Stimulated activated memory B cell treated with anti-CD40 and anti-IgM and Interleukin-4, amounts not matched to agents 10 μg/mL and 1 μg/mL and 100 μg/mL, for 72 hours (primary cell): ENCODE results near the gene ARHGAP19.

Experiments used
- ATAC-seq: fragments of 150-1000 bp; cut with Tn5 transposase; 2 replicates; pipeline ENCODE4 v1.10.0; 2021
- H3K27ac Mint-ChIP-seq: one replicate; pipeline ENCODE4 v1.8.0; 2022; ENCODE audit warnings: mild to moderate bottlenecking, mixed read lengths
- H3K27me3 Mint-ChIP-seq: one replicate; pipeline ENCODE4 v1.8.0; 2022; ENCODE audit warnings: mixed read lengths
- H3K36me3 Mint-ChIP-seq: one replicate; pipeline ENCODE4 v1.8.0; 2022; ENCODE audit warnings: mixed read lengths
- H3K4me1 Mint-ChIP-seq: one replicate; pipeline ENCODE4 v1.8.0; 2022; ENCODE audit warnings: mixed read lengths
- H3K4me3 Mint-ChIP-seq: one replicate; pipeline ENCODE4 v1.8.0; 2022; ENCODE audit warnings: mild to moderate bottlenecking, moderate library complexity, mixed read lengths
- H3K9me3 Mint-ChIP-seq: one replicate; pipeline ENCODE4 v1.8.0; 2022; ENCODE audit warnings: mixed read lengths

ARHGAP19 gene

DNA sequence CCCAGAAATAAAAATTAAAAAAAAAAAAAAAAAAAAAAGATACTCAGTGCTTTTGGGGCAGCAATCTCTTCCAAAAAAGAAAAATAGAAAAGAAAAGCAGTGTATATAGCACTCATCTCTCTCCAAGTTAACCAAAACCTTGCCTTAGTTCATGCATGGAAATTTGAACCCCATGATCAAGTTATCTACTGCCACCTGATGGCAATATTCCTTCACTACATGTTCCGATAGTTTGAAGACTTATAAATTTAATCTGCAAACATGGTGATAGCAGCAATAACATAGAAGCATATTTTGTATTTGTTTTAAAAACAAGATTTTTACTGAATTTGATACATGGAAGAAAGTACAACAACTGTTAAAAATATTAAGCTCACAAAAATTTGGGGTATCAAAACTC lies 58.0 kb downstream of the ARHGAP19 start:
- no peaks in the 10 kb centered on the region for H3K27me3 Mint-ChIP-seq
- peaks cover 21% of the 10 kb centered on the region for H3K36me3 Mint-ChIP-seq
- no peak overlapping the region for H3K4me3 Mint-ChIP-seq
- H3K27ac Mint-ChIP-seq: no peak overlapping the region
- no peaks in the 10 kb centered on the region for H3K9me3 Mint-ChIP-seq
- no peak for ATAC-seq
- H3K4me1 Mint-ChIP-seq: no peaks in the 10 kb centered on the region

DNA sequence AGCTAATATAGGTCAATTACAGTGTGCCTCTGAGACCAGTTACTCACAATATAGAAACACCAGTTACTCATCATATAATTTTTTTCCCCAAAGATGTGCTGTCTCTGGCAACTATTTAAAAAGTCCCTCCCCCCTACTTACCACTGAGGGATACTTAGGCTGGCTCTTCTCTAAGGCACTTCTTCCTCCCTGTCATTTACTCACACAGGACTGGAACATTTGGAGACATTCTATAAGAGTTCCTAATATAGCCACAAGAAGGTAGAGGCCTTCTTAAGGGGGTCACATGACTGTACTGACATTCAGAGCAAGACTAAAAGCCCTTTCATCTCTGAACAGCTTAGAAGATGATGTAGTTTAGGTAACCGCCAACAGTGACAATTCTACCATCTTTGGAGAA lies 62.3 kb downstream of the ARHGAP19 start:
- no peak for ATAC-seq

DNA sequence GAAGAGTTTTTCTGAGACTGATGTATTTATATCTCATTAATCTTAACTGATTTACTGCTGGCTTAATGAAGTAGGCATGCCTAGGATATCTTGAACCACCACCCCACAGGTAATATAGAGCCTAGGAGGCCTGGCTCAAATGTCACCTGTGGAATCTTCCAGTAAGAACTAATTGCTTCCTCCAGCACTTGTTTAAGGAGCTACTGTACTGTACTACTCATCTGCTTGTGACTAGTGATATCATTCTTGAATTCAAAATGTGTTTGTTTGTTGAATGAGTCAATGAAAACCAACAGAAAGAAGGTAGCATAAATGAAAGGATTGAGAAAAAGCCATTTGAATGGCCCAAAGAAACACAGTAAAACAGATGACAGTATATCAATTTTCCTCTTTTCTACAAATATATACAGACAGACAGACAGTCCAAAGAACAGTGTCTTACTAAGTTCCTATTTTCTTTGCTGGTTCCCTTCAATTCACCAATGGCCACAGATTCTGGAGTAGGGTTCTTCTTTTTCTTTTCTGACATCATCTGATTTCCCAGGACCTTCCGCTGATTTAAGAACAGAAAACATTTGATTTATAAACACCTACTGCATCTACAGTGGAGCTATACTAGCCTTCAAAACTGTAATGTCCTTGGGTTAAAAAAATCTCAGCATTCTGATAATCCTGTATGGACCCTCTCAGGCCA lies 63.0 kb downstream of the ARHGAP19 start:
- Mint-ChIP-seq H3K36me3 (peaks cover 48% of the 10 kb centered on the region), H3K27me3 (no peaks in the 10 kb centered on the region), H3K27ac (no peak overlapping the region), H3K4me3 (no peak overlapping the region), H3K9me3 (no peaks in the 10 kb centered on the region), H3K4me1 (no peaks in the 10 kb centered on the region)
- no peak for ATAC-seq

More for the DNA sequence above, 62.3 kb downstream of the ARHGAP19 start:
- Mint-ChIP-seq H3K27me3 (no peaks in the 10 kb centered on the region), H3K36me3 (peaks cover 44% of the 10 kb centered on the region), H3K4me1 (no peaks in the 10 kb centered on the region), H3K9me3 (no peaks in the 10 kb centered on the region), H3K27ac (no peak overlapping the region), H3K4me3 (no peak overlapping the region)

DNA sequence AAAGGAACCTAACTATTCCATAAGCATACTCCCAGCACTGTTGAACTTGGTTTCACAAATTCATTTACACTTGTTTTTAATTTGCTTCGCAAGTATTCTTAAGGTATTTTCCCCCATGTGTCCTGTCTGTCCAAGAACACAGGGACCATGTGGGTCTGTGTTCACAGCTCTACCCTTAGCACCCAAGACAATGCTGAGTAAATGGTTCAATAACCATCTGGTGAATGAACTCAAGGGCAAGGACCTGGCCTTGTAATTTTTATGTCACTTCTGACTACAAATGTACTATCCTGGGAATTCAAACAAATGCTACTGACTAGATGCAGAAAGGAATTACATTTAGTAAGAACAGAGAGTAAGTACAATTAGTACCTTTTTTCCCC lies 63.7 kb downstream of the ARHGAP19 start:
- H3K27me3 Mint-ChIP-seq: no peaks in the 10 kb centered on the region
- H3K27ac Mint-ChIP-seq: no peak overlapping the region

DNA sequence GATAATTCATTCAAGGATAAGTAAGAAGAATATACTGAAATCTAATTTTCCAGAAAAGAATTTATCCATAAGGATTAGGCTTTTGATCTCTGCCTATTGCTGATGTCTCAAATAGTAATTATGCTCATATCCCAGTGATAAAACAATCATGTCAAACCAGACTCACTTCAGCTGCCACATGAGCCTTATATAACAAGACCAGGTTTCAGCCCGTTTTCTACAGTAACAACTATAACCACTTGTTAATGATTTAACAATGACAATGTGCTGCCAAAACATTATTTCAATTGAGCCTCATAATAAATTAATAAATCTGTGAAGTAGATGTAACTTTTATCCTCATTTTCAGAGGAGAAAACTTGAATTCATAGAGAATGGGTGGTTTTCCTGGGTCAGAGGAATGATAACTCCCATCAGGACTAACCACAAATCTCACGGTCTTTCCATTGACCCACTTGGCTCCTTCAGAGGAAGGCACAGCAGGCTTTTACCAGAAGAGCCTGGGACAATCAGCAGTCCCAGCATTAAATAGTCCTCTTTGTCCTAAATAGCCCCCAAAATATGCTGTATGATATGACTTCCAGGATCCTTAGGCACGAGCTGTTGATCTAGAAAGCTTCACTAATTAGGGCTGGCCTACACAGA lies 64.2 kb downstream of the ARHGAP19 start:
- H3K4me3 Mint-ChIP-seq: no peak overlapping the region

More for the DNA sequence above, 63.7 kb downstream of the ARHGAP19 start:
- no peak for ATAC-seq
- H3K36me3 Mint-ChIP-seq: peaks cover 53% of the 10 kb centered on the region
- no peaks in the 10 kb centered on the region for H3K9me3 Mint-ChIP-seq
- H3K4me1 Mint-ChIP-seq: no peaks in the 10 kb centered on the region
- no peak overlapping the region for H3K4me3 Mint-ChIP-seq

DNA sequence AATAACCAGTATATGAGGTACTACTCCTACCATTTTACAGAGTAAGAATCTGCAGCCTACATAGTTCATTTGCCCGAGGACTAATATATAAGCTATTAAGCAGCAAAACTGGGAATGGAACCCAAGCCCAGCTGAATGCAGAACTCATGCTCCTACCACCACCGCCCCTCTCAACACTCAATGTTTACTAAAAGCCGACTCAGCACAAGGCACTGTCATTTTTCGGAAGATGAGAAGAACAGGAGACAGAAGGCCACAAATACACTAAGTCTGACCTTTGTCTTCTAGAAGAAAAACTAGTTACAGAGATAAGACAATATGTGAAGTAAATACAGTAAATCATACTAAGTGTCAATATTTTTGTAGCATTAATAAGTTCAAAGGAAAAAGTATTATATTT lies 66.0 kb downstream of the ARHGAP19 start:
- H3K4me1 Mint-ChIP-seq: no peaks in the 10 kb centered on the region
- H3K27me3 Mint-ChIP-seq: no peaks in the 10 kb centered on the region
- no peak for ATAC-seq
- no peak overlapping the region for H3K4me3 Mint-ChIP-seq
- no peaks in the 10 kb centered on the region for H3K9me3 Mint-ChIP-seq
- H3K27ac Mint-ChIP-seq: no peak overlapping the region
- peaks cover 51% of the 10 kb centered on the region for H3K36me3 Mint-ChIP-seq

More for the DNA sequence above, 64.2 kb downstream of the ARHGAP19 start:
- Mint-ChIP-seq H3K36me3 (peaks cover 54% of the 10 kb centered on the region), H3K9me3 (no peaks in the 10 kb centered on the region), H3K27me3 (no peaks in the 10 kb centered on the region), H3K27ac (no peak overlapping the region), H3K4me1 (no peaks in the 10 kb centered on the region)
- no peak for ATAC-seq

DNA sequence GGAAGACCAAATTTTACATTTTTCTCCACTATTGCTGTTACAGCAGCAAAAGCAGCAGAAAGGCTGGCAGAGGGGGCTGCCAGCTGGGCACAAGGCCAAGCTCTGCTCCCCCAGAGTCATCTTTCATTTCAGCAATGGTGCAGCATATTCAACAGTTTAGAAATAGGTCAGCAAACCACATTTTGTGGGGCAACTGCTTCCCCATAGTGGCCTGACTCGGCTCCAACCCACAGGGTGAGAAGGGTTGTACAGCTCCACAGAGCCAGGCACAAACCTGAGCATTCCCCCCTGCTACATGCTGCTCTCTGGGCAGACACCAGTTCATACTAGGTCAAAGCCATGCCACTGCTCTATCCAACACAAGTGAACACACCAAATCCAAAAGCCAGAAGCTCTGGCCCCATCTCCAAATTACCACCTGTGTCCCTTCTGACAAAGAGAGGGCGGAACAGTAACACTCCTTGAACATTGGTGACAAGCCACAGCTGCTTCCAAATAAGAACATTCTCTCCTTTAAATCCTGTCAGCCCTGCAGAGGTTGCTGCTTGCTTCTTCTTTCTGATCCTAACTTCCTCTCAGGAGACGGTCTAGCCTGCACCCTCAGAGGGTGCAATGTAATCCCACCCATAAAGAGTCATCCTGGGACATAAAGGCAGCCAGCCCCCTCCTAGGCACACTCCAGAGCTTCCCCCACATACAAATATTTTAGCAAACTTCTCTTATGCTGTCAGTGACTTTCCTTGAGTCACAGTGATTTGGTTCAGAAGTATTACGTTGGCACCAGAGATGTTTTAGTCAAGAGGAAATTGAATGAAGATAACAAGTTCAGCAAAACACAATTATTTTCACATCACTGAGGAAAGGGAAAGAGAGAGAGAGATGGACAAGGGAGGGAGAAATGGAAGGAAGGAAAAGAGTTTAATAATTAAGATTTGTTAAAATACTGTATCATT lies 67.7 kb downstream of the ARHGAP19 start:
- Mint-ChIP-seq H3K27ac (no peak overlapping the region), H3K36me3 (peaks cover 48% of the 10 kb centered on the region), H3K27me3 (no peaks in the 10 kb centered on the region), H3K9me3 (no peaks in the 10 kb centered on the region), H3K4me3 (no peak overlapping the region), H3K4me1 (no peaks in the 10 kb centered on the region)
- ATAC-seq: no peak

DNA sequence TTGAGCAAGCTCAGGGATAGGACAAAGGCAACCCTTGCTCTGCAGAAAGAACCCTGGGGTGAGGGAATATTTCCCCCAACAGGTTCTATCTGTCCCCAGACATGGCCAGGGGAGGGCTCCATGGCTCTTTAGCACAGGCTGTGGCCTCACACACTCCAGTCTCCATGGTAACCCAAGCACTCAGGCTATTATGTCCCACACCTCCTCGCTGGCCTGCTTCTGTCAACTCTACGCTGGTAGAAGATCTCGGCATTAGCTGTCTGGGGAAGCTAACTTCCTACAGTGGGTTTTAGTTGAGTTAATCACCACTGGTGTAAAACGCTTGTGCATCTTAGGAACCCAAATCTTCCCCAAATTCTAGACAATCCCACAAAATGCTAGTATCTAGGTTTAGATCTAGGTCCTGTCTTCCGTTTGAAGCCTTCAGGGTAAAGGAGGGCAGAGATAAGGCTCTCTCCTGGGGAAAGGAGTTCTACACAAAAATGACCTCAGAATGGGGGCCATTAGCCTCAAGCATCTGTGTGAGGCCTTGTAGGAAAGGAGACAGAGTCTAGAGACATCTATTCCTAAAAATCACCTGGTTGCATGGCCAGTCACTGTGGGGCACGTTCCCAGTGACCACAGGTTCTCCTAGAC lies 70.0 kb downstream of the ARHGAP19 start:
- no peak overlapping the region for H3K27ac Mint-ChIP-seq

DNA sequence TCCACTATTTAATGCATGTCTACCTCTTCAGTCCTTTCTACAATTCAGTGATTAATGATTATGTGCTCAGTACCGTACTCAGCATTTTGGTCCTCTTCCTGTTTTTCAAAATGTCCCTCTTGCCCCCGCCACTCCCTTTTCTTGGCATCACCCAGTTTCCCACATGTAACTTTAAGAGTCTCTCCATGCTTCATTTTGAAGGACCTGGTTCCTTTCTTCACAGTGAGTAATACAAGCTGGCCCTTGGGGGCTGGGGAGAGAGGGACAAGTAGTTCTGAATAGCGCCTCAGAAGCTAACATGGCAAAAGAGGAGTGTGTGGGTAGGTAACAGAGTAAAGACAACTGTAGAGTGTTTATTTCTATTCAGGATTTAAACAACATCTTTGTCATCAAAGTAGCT lies 72.1 kb downstream of the ARHGAP19 start:
- H3K27me3 Mint-ChIP-seq: no peaks in the 10 kb centered on the region
- H3K4me1 Mint-ChIP-seq: peaks cover 6% of the 10 kb centered on the region
- ATAC-seq: no peak
- peaks cover 18% of the 10 kb centered on the region for H3K36me3 Mint-ChIP-seq
- H3K27ac Mint-ChIP-seq: no peak overlapping the region
- no peaks in the 10 kb centered on the region for H3K9me3 Mint-ChIP-seq
- H3K4me3 Mint-ChIP-seq: no peak overlapping the region

More for the DNA sequence above, 70.0 kb downstream of the ARHGAP19 start:
- no peak for ATAC-seq
- Mint-ChIP-seq H3K4me3 (no peak overlapping the region), H3K9me3 (no peaks in the 10 kb centered on the region), H3K4me1 (peaks cover 6% of the 10 kb centered on the region), H3K36me3 (peaks cover 35% of the 10 kb centered on the region), H3K27me3 (no peaks in the 10 kb centered on the region)

DNA sequence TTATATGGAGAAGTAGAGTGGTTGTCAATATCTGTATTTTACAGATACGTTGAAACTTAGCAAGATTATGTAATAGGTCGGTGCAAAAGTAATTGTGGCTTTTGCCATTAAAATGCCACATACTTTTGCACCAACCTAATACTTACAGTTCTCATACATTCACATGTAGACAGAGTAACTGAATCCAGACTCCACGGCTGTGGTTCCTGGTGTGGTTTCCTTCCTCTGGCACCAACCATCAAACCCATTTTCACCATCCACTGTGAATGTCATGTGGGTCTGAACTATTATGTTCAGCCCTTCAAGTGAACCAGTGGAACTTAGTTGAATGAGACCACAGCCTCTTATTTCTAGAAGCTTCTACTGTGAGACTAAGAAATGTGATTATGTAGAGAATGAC lies 75.1 kb downstream of the ARHGAP19 start:
- H3K27me3 Mint-ChIP-seq: no peaks in the 10 kb centered on the region
- H3K4me3 Mint-ChIP-seq: no peak overlapping the region
- peaks cover 6% of the 10 kb centered on the region for H3K36me3 Mint-ChIP-seq
- H3K27ac Mint-ChIP-seq: no peak overlapping the region
- peaks cover 6% of the 10 kb centered on the region for H3K4me1 Mint-ChIP-seq
- H3K9me3 Mint-ChIP-seq: no peaks in the 10 kb centered on the region
- no peak for ATAC-seq

DNA sequence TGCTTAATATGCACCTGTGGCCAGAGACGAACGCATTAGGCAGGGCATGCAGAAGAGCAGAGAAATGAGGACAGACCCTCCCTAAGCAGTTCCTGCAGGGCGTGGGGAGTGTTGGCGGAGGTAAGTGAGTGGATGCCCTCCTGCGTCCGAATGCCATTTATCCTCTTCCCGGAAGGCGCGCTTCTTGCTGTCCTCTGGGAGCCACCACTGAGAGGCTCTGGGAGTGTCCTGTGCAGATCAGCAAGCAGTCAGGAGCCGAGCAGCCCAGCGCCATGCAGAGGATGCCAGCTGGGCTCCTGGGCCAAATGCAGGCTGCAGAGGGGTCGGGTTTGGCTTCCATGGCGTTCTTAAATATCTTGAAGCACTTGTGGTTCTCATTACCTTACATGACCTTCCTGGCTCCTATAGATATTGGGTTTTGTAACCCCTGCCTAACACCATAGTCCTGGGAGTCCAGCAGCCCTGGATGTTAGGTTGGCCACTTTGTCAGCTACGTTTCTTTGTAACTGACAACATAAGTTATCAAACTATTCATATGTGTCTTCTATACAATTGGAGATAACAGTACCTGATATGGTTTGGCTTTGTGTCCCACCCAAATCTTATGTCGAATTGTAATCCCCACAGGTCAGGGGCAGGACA lies 76.7 kb downstream of the ARHGAP19 start:
- H3K9me3 Mint-ChIP-seq: no peaks in the 10 kb centered on the region
- no peak overlapping the region for H3K4me3 Mint-ChIP-seq
- no peak for ATAC-seq
- no peak overlapping the region for H3K27ac Mint-ChIP-seq
- H3K36me3 Mint-ChIP-seq: peaks cover 6% of the 10 kb centered on the region
- H3K27me3 Mint-ChIP-seq: no peaks in the 10 kb centered on the region
- peaks cover 6% of the 10 kb centered on the region for H3K4me1 Mint-ChIP-seq

DNA sequence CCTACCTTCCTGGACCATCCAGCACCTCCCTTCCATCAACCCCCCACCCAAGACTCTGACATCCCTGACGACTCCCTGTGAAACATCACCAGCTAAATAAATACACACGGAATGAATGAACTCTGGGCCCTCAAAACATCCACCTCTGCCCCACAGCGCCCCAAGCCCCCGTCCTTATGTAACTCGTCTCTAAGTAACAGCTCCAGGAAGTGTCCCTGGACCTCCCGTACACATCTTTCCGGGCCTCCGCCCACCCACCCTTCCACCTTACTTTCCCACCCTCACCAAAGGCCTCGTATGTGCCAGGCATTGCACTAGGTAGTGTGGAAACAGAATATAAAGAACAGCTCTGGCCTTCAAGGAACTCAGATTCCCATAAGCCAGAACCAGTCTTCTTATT lies 79.0 kb downstream of the ARHGAP19 start:
- Mint-ChIP-seq H3K9me3 (no peaks in the 10 kb centered on the region), H3K27me3 (no peaks in the 10 kb centered on the region), H3K27ac (no peak overlapping the region), H3K4me1 (peaks cover 6% of the 10 kb centered on the region), H3K4me3 (no peak overlapping the region), H3K36me3 (no peaks in the 10 kb centered on the region)
- no peak for ATAC-seq

DNA sequence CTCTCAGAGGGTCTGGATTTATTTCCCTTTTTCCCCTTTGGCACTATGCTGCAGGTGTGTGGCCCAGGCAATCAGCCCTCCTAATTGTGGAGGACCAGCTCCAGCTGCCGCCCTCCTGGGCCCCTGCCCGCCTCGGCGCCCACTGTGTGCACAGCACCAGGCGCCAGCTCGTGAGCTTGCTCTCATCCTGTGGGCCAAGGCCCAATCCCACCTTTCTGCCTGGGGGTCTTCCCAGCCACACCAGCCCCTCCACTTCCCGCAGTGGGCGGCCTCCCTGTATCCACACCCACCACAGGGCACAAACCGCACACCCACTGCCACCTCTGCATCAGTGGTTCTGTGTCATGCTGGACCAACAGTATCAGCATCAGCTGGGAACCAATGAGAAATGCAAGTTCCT lies 81.2 kb downstream of the ARHGAP19 start:
- Mint-ChIP-seq H3K27ac (no peak overlapping the region), H3K27me3 (no peaks in the 10 kb centered on the region), H3K9me3 (no peaks in the 10 kb centered on the region), H3K4me3 (no peak overlapping the region), H3K36me3 (no peaks in the 10 kb centered on the region), H3K4me1 (peaks cover 5% of the 10 kb centered on the region)
- ATAC-seq: no peak

DNA sequence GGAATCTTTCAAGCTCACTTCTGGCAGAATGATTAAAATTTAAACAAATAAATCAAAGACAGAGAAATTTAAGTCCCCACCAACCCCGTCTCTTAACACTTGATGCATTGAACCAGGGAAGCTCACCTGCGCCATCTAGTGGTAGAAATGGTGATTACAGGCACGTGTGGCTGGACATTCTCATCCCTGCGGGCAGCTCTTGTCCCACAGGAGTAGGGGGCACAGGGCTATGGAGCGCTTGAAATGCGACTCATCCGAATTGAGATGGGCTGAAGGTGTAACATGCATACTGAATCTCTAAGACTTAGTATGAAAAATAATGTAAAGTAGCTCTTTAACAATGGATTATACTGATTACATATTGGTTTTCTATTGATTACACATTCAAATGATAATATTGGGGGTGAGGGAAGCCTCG lies 81.9 kb downstream of the ARHGAP19 start:
- Mint-ChIP-seq H3K27me3 (no peaks in the 10 kb centered on the region), H3K36me3 (no peaks in the 10 kb centered on the region), H3K27ac (no peak overlapping the region), H3K4me1 (peaks cover 5% of the 10 kb centered on the region), H3K4me3 (no peak overlapping the region), H3K9me3 (no peaks in the 10 kb centered on the region)
- ATAC-seq: no peak
